Right hindlimb (tissue), 1 donor: ENCODE data around the gene EPHB2.
A peak's percentile ranks its signal among the peaks of the same experiment; 100 is the strongest.

Experiments
- DNase-seq: peaks from one replicate; pipeline ENCODE4 v3.0.0-alpha.2; 2018

Gene EPHB2

GRCh38 chr1:22889213-22889827 is 178.7 kb downstream of the EPHB2 start:
- peak; percentile 51 for DNase-seq

- DNase-seq: no peak
These were observed 182.2 kb downstream of the EPHB2 start for GRCh38 chr1:22892789-22893188.

GRCh38 chr1:22893292-22893691 is 182.7 kb downstream of the EPHB2 start:
- no peak for DNase-seq

GRCh38 chr1:22895357-22895756 is 184.7 kb downstream of the EPHB2 start:
- no peak for DNase-seq

- DNase-seq: no peak
These were observed 185.5 kb downstream of the EPHB2 start for GRCh38 chr1:22896184-22896583.

- DNase-seq: no peak
These were observed 189.8 kb downstream of the EPHB2 start for GRCh38 chr1:22900451-22900850.

GRCh38 chr1:22903113-22903512 is 192.5 kb downstream of the EPHB2 start:
- no peak for DNase-seq

- DNase-seq: no peak
These were observed 196.3 kb downstream of the EPHB2 start for GRCh38 chr1:22906968-22907367.

- no peak for DNase-seq
These were observed 196.9 kb downstream of the EPHB2 start for GRCh38 chr1:22907528-22907927.

GRCh38 chr1:22908880-22909426 is 198.3 kb downstream of the EPHB2 start:
- no peak for DNase-seq

- DNase-seq: no peak
These were observed 199.6 kb downstream of the EPHB2 start for GRCh38 chr1:22910286-22910685.

- no peak for DNase-seq
These were observed 200.5 kb downstream of the EPHB2 start for GRCh38 chr1:22910986-22911651.

GRCh38 chr1:22912311-22912710 is 201.7 kb downstream of the EPHB2 start:
- DNase-seq: no peak

GRCh38 chr1:22913421-22914141 is 202.9 kb downstream of the EPHB2 start:
- DNase-seq: no peak

- DNase-seq: no peak
These were observed 203.5 kb downstream of the EPHB2 start for GRCh38 chr1:22914156-22914555.

GRCh38 chr1:22914633-22915217 is 204.1 kb downstream of the EPHB2 start:
- DNase-seq: no peak

- DNase-seq: no peak
These were observed 204.6 kb downstream of the EPHB2 start for GRCh38 chr1:22915231-22915630.

GRCh38 chr1:22915816-22916470 is 205.3 kb downstream of the EPHB2 start:
- DNase-seq: peak; percentile 28

- peak; percentile 73 for DNase-seq
These were observed 205.8 kb downstream of the EPHB2 start for GRCh38 chr1:22916471-22916820.

- no peak for DNase-seq
These were observed 207.3 kb downstream of the EPHB2 start for GRCh38 chr1:22917989-22918388.

GRCh38 chr1:22918644-22919043 is 208.0 kb downstream of the EPHB2 start:
- no peak for DNase-seq

GRCh38 chr1:22919341-22920025 is 208.8 kb downstream of the EPHB2 start:
- DNase-seq: no peak
